ENCODE results near the gene PDS5B. TPM values are rescaled to one million over a fixed set of nuclear protein-coding genes. Genes with fewer than 3 reads are reported as not detected.

Gene PDS5B
- 100 to 1,000 TPM in 1 of 5 donors, 10 to 100 TPM in 4; 10.5 to 121 (median 50.1) TPM for total RNA-seq
- 10 to 100 TPM in 1 of 3 donors, 1 to 10 TPM in 2; 4.3 to 10.4 (median 7.0) TPM for polyA plus RNA-seq
- long read RNA-seq, donor 1, partial matches to known transcripts, result 11 of 12 reads
- long read RNA-seq, donor 1, other reads (novel, unspliced or antisense), result 0 of 12 reads
- long read RNA-seq, donor 2, partial matches to known transcripts, result 29 of 29 reads
- long read RNA-seq, donor 2, other reads (novel, unspliced or antisense), result 0 of 29 reads
- long read RNA-seq, donor 3, partial matches to known transcripts, result 0 of 2 reads
- long read RNA-seq, donor 3, other reads (novel, unspliced or antisense), result 0 of 2 reads
- long read RNA-seq, donor 4, result 0 reads
- long read RNA-seq, donor 5, partial matches to known transcripts, result 6 of 8 reads
- long read RNA-seq, donor 5, other reads (novel, unspliced or antisense), result 0 of 8 reads
- long read RNA-seq, donor 6, partial matches to known transcripts, result 20 of 21 reads
- long read RNA-seq, donor 6, other reads (novel, unspliced or antisense), result 0 of 21 reads
- long read RNA-seq, donor 7, full-length matches to known transcripts, result 1 of 6 reads
- long read RNA-seq, donor 7, partial matches to known transcripts, result 5 of 6 reads
- long read RNA-seq, donor 7, other reads (novel, unspliced or antisense), result 0 of 6 reads
- long read RNA-seq, donor 8, partial matches to known transcripts, result 0 of 2 reads
- long read RNA-seq, donor 8, other reads (novel, unspliced or antisense), result 0 of 2 reads
- long read RNA-seq, donor 9, partial matches to known transcripts, result 6 of 9 reads
- long read RNA-seq, donor 9, other reads (novel, unspliced or antisense), result 0 of 9 reads
- long read RNA-seq, donor 10, partial matches to known transcripts, result 13 of 13 reads
- long read RNA-seq, donor 10, other reads (novel, unspliced or antisense), result 0 of 13 reads

- peak in 5 of 7 experiments; percentile 73 to 98 (median 86) for TF ChIP-seq CTCF (IDR thresholded peaks at IDR 0.05)
- no peak for TF ChIP-seq EP300 (IDR thresholded peaks at IDR 0.05)
- TF ChIP-seq POLR2AphosphoS5 (IDR thresholded peaks at IDR 0.05), result peak; percentile 43 to 76 (median 71)
- no peak for TF ChIP-seq POLR2A (IDR thresholded peaks at IDR 0.05)
- H3K9me3 ChIP-seq, result no peaks in the 10 kb centered on the region
- H3K4me3 ChIP-seq, result peak within 1 kb of the TSS; percentile 70 to 88 (median 80)
- peak; percentile 95 to 99 for DNase-seq
- peaks cover 13 to 43% (median 29%) of the 10 kb centered on the region in 4 donors for H3K4me1 ChIP-seq
- WGBS, 5 donors, result 0 to 1% (median 1%) methylated on average over 66 to 97 of the region's 97 CpGs
- H3K27me3 ChIP-seq, result no peaks in the 10 kb centered on the region
- intact Hi-C loops (cut with DNase I; ENCODE audit: low total_unique reads), result no loop called here
- no peaks in the 10 kb centered on the region for H3K36me3 ChIP-seq
- H3K27ac ChIP-seq, result peak within 1 kb of the TSS; percentile 85 to 100 (median 97)
Observed at GRCh38 chr13:32586080-32586900, at the start of gene PDS5B. Gene PDS5B (plus strand): TSS chr13:32586452. CDS start chr13:32648773, 62,321 bp downstream.

GRCh38 chr13:32537580-32538142, 48.6 kb upstream of the PDS5B start:
- peaks cover 24 to 53% (median 50%) of the 10 kb centered on the region in 4 donors for H3K4me1 ChIP-seq
- DNase-seq, result peak; percentile 26 to 75
- H3K27me3 ChIP-seq, result no peaks in the 10 kb centered on the region
- peak overlapping the region; percentile 94 to 98 (median 97) for H3K27ac ChIP-seq
- TF ChIP-seq POLR2AphosphoS5 (IDR thresholded peaks at IDR 0.05), result no peak
- no peak for TF ChIP-seq POLR2A (IDR thresholded peaks at IDR 0.05)
- no peak for TF ChIP-seq CTCF (IDR thresholded peaks at IDR 0.05)
- intact Hi-C loops (cut with DNase I; ENCODE audit: low total_unique reads), result no loop called here
- H3K9me3 ChIP-seq, result no peaks in the 10 kb centered on the region
- WGBS, 5 donors, result 16 to 36% (median 20%) methylated on average over 12 to 22 of the region's 22 CpGs
- H3K4me3 ChIP-seq, result peak overlapping the region; percentile 78 to 89 (median 84)
- peaks cover 0 to 25% (median 16%) of the 10 kb centered on the region in 4 donors for H3K36me3 ChIP-seq

- Histone ChIP-seq H3K4me3 (peak overlapping the region; percentile 78 to 89 (median 84)), H3K36me3 (peaks cover 0 to 24% (median 16%) of the 10 kb centered on the region in 4 donors), H3K9me3 (no peaks in the 10 kb centered on the region), H3K4me1 (peaks cover 24 to 50% (median 47%) of the 10 kb centered on the region in 4 donors), H3K27ac (peak overlapping the region; percentile 94 to 98 (median 97)), H3K27me3 (no peaks in the 10 kb centered on the region)
- WGBS, 5 donors, result 0 to 1% (median 0%) methylated on average over 23 of the region's 23 CpGs
- TF ChIP-seq POLR2AphosphoS5 (IDR thresholded peaks at IDR 0.05) (no peak), POLR2A (IDR thresholded peaks at IDR 0.05) (no peak), EP300 (IDR thresholded peaks at IDR 0.05) (no peak), CTCF (IDR thresholded peaks at IDR 0.05) (no peak)
- peak in 1 of 2 donors; percentile 63 for DNase-seq
- intact Hi-C loops (cut with DNase I; ENCODE audit: low total_unique reads), result no loop called here
Observed at GRCh38 chr13:32538143-32538620, 48.1 kb upstream of the PDS5B start.
